ENCODE results near the gene TMEM125.

TMEM125 gene

GRCh38 chr1:43247256-43247921, 22.4 kb upstream of the TMEM125 start:
- DNase-seq: no peak

- no peak for DNase-seq
These were observed 19.4 kb upstream of the TMEM125 start for GRCh38 chr1:43250351-43250761.

GRCh38 chr1:43251024-43251423, 18.8 kb upstream of the TMEM125 start:
- DNase-seq: no peak

GRCh38 chr1:43252225-43252624, 17.6 kb upstream of the TMEM125 start:
- DNase-seq: no peak

- no peak for DNase-seq
These were observed 16.6 kb upstream of the TMEM125 start for GRCh38 chr1:43253173-43253572.

GRCh38 chr1:43253876-43254275, 15.9 kb upstream of the TMEM125 start:
- DNase-seq: no peak

- no peak for DNase-seq
These were observed 14.2 kb upstream of the TMEM125 start for GRCh38 chr1:43255438-43256210.

GRCh38 chr1:43256675-43257570, 12.9 kb upstream of the TMEM125 start:
- no peak for DNase-seq

- no peak for DNase-seq
These were observed 11.4 kb upstream of the TMEM125 start for GRCh38 chr1:43258370-43258769.

- DNase-seq: no peak
These were observed 4.4 kb upstream of the TMEM125 start for GRCh38 chr1:43265431-43265830.

GRCh38 chr1:43266881-43267280, 2.9 kb upstream of the TMEM125 start:
- no peak for DNase-seq

- DNase-seq: no peak
These were observed 2.4 kb upstream of the TMEM125 start for GRCh38 chr1:43267291-43267805.

- no peak for DNase-seq
These were observed 1.9 kb upstream of the TMEM125 start for GRCh38 chr1:43267818-43268425.

- DNase-seq: no peak
These were observed 775 bp downstream of the TMEM125 start for GRCh38 chr1:43270421-43271095.

GRCh38 chr1:43271186-43272118, 1.7 kb downstream of the TMEM125 start:
- no peak for DNase-seq

GRCh38 chr1:43272161-43272560, 2.4 kb downstream of the TMEM125 start:
- DNase-seq: no peak

GRCh38 chr1:43272576-43273571, 3.1 kb downstream of the TMEM125 start:
- no peak for DNase-seq

- DNase-seq: no peak
These were observed 3.9 kb downstream of the TMEM125 start for GRCh38 chr1:43273708-43274107.

GRCh38 chr1:43274125-43274803, 4.5 kb downstream of the TMEM125 start:
- DNase-seq: peak; percentile 31

All from CD4-positive, alpha-beta T cell treated with Interleukin-10 for 1 hour (primary cell).